Stimulated activated CD8-positive, alpha-beta memory T cell treated with anti-CD3 and anti-CD28 coated beads, Interleukin-7, amount 100 ng/mL, for 1 hour (primary cell): Measurements from ENCODE around the gene ABCB11.

Experiments
- DNase-seq, 2 donors: peaks; one replicate each; pipeline ENCODE4 v3.0.0-alpha.2; 2020; ENCODE audit warnings: low read depth in 2 of 2

ABCB11 gene

DNA sequence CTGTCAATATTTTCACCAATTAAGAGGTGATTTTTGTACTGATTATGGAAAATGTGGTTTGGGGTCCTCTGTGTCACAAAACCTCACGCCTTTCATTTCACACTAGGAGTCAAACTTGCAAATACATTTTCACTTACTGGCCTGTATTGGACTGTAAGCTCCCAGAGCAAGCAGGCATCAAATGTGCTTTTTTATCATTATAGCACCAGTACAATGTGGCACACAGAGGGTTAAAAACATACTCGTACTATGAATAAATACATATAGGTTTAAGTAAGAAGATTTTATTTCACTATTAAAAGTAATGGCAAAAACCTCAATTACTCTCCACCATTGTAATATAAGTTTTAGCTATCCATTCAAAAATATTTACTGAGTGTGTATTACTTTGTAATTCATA, 56.7 kb downstream of the ABCB11 start:
- DNase-seq = no peak

DNA sequence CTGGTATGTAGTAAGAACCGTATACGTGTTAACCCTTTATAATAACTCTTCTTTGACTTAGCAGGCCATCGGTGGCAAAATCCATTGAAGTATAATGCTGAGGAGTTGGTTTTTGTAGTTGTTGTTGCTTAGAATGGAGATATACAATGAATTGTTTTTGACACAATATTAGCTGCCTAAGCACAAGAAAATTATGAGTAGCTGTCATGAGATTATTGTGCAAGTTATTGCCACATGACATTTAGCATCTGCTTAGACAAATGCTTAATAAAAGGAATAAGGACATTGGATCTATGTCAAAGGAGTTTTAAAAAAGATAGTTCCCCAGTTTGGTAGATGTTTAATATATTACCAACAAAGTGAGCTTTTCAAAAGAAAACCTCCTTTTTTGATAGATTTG, 59.9 kb downstream of the ABCB11 start:
- no peak for DNase-seq

DNA sequence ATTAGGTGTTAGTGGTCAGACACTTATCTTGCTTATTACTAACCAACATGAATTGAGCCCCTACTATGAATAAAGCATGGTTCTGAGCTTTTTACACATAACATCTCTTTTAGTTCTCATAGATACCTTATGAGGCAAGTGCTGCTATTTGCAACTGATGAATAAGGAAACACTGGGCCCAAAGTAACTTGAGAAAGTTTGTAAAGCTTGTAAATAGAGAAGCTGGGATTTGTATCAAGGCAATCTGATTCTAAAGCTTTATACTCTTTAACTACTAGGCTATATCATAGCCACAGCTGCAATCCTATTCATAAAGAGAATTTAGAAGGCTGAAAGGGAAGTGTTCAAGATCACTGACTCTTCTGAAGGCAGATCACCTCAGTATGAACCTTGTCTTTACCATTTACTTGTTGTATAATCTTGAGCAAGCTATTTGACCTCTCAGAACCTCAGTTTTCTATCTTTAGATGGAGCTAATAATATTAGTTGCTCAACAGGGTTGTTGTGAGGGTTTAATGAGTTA, 60.4 kb downstream of the ABCB11 start:
- no peak for DNase-seq

GRCh38 chr2:168969865-168970264, 61.3 kb downstream of the ABCB11 start:
- no peak for DNase-seq

DNA sequence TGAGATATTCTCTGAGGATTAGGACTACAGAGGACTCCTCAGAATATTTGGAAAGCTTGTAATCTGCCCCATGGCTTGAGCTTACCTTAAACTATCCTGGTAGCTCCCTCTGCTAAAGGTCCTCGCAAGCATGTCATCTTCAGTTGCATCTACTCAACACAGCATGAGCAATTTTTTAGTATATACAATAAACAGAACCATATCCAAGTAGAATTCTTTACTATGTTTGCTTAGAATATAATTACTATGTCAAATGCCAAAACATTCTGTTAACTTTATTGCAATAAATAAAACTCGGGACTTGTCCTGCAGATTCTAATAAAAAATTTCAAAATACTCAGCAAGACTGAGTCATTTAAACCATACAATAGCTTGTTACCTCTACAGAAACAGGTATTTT, 62.8 kb downstream of the ABCB11 start:
- no peak for DNase-seq

DNA sequence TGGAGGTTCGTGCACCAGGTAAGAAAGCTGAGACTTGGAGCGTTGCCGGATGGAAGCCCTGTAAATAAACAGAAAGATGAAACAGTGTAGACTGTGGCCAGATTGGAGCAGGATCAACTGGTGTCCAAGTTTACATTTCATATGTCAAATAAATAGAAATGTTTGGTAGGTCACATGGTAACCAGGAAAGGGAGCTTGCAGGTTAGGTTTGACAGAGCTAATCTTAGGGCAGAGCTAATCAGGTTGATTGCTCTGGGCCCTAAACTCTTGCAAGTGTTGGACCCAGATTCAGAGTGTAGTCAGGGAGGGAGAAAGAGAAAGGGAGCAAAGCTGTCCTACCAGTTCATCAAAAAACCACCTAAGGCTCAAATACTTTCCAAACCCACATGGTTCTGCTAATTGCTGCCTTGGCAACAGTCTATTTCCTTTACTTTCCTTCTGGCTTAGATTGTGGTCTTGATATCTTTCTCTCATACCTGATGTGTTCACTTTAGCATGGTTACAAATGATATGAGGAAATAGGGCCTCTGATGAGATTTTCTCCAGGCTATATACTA, 66.8 kb downstream of the ABCB11 start:
- DNase-seq = no peak

DNA sequence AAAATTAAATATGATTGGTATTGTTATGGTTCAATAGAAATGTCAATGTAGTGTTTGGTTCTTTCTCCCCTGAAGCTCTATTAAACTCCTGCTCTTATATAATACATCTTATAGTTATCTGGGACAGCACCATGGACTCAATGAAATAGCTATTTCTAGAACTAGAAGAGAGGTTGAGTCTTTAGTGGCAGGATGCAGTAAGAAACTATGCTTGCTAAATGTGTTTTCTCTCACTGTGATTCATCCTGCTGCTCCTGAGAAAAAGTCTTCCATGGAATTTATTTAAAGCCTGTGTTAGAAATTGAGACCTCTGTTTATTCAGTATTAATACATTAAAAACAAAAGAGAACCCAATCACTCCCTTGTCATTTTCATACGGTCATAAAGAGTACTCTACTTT, 68.5 kb downstream of the ABCB11 start:
- DNase-seq = no peak

DNA sequence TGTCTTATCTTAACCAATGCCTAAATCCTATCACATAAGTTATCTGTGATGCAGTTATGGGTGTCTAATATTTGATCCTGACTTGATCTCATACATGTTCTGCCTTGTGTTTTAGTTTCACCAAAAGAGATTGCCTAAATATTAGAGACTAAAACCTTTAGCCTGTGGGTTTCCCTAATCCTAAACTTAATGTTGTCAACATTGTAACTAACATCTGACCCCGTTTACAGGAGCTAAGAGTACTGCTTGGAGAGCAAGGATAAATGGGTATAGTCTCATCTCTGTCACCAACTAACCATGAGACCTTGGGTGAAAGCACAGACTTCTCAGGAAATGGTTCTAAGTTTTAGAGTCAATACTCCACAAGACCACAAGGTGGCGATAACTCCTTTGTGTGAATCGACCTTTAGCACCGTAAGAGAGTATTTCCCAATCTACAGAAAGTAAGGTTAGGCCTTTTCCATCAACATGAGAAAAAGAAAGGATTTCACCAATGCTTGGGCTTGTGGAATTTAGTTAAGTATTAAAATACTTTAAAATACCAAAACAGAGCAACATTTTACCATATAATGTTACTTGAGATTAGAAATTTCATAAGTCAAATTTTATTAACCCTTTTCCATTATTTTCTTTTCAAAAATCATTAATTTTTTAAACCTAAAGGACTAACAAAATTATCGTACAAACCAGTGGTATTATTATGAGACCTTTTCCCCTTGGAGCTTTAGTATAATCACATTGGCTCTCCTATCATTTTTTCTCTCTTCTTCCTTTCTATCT, 69.5 kb downstream of the ABCB11 start:
- no peak for DNase-seq

GRCh38 chr2:168956392-168956791, 74.7 kb downstream of the ABCB11 start:
- no peak for DNase-seq

- no peak for DNase-seq
These were observed 75.8 kb downstream of the ABCB11 start for GRCh38 chr2:168955321-168955720.

- DNase-seq = no peak
These were observed 76.9 kb downstream of the ABCB11 start for GRCh38 chr2:168954256-168954655.

DNA sequence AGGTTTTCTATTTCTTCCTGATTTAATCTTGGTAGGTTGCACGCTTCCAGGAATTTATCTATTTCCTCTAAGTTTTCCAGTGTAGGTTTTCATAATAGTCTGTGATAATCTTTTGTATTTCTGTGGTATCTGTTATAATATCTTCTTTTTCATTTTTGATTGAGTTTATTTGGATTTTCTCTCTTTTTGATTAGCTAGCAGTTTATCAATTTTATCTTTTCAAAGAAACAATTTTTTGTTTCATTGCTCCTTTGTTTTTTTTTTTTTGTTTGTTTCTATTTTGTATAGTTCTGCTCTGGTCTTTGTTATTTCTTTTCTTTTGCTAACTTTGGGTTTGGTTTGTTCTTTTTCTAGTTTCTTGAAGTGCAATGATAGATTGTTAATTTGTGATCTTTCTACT, 78.7 kb downstream of the ABCB11 start:
- no peak for DNase-seq

DNA sequence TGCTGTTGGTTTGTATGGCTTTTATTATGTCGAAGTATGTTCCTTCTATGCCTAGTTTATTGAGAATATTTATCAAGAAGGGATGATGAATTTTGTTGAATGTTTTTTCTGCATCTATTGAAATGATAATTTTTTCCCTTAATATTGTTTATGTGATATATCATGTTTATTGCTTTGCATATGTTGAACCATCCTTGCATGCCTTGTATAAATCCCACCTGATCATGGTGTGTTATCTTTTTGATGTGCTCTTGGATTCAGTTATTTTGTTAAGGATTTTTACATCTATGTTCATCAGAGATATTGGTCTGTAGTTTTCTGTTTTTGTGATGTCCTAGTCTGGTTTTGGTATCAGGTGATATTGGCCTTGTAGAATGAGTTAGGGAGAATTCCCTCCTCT, 79.3 kb downstream of the ABCB11 start:
- no peak for DNase-seq

DNA sequence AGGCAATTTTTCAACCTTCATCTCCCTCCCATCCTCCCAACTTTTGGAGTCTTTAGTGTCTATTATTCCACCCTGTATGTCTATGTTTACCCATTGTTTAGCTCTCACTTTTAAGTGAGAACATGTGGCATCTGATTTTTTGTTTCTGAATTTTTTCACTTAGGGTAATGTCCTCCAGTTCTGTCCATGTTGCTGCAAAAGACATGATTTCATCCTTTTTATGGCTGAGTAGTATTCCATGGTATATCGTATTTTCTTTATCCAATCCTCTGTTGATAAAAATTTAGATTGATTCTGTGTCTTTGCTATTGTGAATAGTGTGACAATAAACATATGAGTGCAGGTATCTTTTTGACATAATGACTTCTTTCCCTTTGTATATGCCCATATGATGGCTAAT, 81.8 kb downstream of the ABCB11 start:
- DNase-seq = no peak

DNA sequence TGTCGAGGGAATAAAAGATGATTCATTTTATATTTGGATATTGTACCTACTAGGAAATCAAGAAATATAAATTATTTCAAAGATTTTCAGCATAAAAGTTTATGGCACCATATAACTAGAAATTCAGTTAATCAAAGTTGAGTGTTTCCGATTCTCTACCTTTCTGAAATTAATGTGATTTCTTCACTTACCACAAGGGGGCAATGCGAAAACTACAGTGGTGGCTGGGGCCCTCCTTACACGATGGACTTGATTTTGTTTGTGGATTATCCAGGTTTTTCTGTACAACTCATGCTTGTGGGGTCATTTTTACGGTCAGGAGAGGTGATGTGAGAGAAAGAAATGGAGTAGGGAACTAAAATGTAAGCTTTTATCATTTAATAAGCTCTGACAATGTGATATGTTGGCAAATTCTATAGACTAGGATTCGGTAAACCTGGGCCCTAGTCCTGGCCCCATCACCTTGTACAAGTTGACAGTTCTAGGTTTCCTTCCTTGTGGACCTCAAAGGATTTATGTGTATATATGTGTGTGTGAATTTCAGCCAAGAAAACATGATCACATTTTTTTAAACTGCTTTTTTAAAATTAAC, 82.4 kb downstream of the ABCB11 start:
- DNase-seq = no peak

- DNase-seq = no peak
These were observed 85.6 kb downstream of the ABCB11 start for GRCh38 chr2:168945508-168945907.

GRCh38 chr2:168944065-168944464, 87.1 kb downstream of the ABCB11 start:
- no peak for DNase-seq

- no peak for DNase-seq
These were observed 89.8 kb downstream of the ABCB11 start for GRCh38 chr2:168941297-168941696.

DNA sequence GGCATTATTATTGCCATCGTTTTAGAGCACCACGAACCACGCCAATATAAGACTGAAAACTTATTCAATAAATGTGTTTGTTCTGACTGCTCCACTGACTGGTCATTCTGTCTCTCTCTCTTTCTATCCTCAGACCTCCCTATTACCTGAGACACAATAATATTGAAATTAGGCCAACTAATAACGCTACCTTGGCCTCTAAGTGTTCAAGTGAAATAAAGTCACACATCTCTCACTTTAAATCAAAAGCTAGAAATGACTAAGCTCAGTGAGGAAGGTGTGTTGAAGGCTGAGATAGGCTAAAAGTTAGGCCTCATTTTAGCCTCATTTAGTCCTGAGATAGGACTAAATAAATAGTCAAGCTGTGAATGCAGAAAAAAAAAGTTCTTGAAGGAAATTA, 91.2 kb downstream of the ABCB11 start:
- no peak for DNase-seq

- DNase-seq = no peak
These were observed 92.1 kb downstream of the ABCB11 start for GRCh38 chr2:168939061-168939460.

DNA sequence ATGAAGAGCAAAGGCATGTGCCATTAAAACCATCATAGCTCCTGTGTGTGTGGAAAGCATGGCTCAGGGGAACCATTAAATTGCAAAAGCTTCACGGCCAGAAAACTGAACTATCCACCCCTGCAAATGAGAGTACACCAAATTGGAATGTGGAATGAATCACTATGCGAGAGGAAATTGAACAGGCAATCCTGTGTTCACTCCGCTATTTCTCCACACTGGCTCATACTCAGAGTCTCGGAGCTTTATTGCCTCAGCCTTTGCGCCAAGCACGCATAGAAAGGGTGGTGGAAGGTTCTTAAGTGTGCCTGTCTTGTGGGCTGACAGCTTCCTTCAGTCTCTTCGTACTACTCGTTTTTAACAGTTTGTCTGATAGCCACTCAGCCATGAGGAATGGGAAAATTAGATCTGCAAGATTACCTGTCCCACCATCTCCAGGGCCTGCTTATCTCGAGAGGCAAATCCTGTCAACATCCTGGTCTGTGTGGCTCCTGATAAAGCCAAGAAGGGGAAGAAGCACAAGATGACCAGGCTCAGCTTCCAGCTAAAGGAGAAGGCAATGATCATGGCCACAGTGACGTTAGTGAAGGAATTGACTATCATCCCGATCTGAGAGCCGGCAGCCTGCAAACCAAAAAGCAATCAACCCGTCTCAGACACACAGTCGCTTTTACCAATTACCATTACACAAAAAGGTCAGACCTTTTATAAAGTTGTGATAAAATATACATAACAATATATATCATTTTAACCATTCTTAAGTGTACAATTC, 95.1 kb downstream of the ABCB11 start:
- DNase-seq = no peak

- no peak for DNase-seq
These were observed 96.3 kb downstream of the ABCB11 start for GRCh38 chr2:168934826-168935225.
